Osteoblast (primary cell): Measurements from ENCODE around the gene HMGB1. TPM values are rescaled to one million over a fixed set of nuclear protein-coding genes. Genes with fewer than 3 reads are reported as not detected.

Experiments used
- DNase-seq: peaks from one replicate; pipeline ENCODE4 v3.0.0; 2011; ENCODE audit warnings: low spot score, mixed read lengths; ENCODE audit not compliant: insufficient read length; ENCODE audit errors: missing footprints
- H2AFZ ChIP-seq: 2 replicates; pipeline ENCODE4 v1.6.0; 2011; ENCODE audit warnings: mild to moderate bottlenecking, low read length
- H3K27ac ChIP-seq: 2 replicates; pipeline ENCODE4 v1.5.1; 2011; ENCODE audit warnings: mild to moderate bottlenecking, low read depth, low read length, moderate library complexity
- H3K27me3 ChIP-seq: 2 replicates; pipeline ENCODE4 v1.6.0; 2012; ENCODE audit warnings: mild to moderate bottlenecking, control low read depth, inconsistent platforms, low read length, moderate library complexity; ENCODE audit not compliant: insufficient read depth
- H3K36me3 ChIP-seq: 2 replicates; pipeline ENCODE4 v1.5.1; 2011; ENCODE audit warnings: mild to moderate bottlenecking, low read length, control low read depth, moderate library complexity; ENCODE audit not compliant: insufficient read depth
- H3K4me1 ChIP-seq: 2 replicates; pipeline ENCODE4 v1.5.1; 2011; ENCODE audit warnings: mild to moderate bottlenecking, low read length, control low read depth, moderate library complexity; ENCODE audit not compliant: insufficient read depth
- H3K4me2 ChIP-seq: 2 replicates; pipeline ENCODE4 v1.6.0; 2011; ENCODE audit warnings: mild to moderate bottlenecking, low read length; ENCODE audit not compliant: insufficient read depth
- H3K4me3 ChIP-seq: fragments of 200-600 bp; sonication (generic); 3 replicates; pipeline ENCODE4 v1.5.1; 2012; ENCODE audit warnings: mild to moderate bottlenecking, low read length, inconsistent platforms; ENCODE audit not compliant: insufficient read depth
- H3K79me2 ChIP-seq: 2 replicates; pipeline ENCODE4 v1.6.0; 2012; ENCODE audit warnings: mild to moderate bottlenecking, low read length, control low read depth, inconsistent platforms; ENCODE audit not compliant: insufficient read depth
- H3K9me3 ChIP-seq: 2 replicates; pipeline ENCODE4 v1.5.1; 2011; ENCODE audit warnings: low read depth, low read length, control low read depth
- H4K20me1 ChIP-seq: 2 replicates; pipeline ENCODE4 v1.6.0; 2012; ENCODE audit warnings: mild to moderate bottlenecking, low read length, control low read depth; ENCODE audit not compliant: insufficient read depth
- total RNA-seq: library from RNA; depleted of rRNA; stranded (reverse); fragments of >200 nt; gene quantifications from 2 replicates; pipeline ENCODE4 v1.2.3, GENCODE V29; 2012
- TF ChIP-seq, protein P1 (sequence below): IDR thresholded peaks from 2 replicates; pipeline ENCODE4 v1.5.1; 2011; ENCODE audit warnings: mild to moderate bottlenecking, low read depth, low read length, moderate library complexity; ENCODE audit errors: extremely low read depth

HMGB1 gene
- total RNA-seq, 1 donor, result 71.7 TPM

GRCh38 chr13:30422054-30422839 lies 43.5 kb downstream of the HMGB1 start, which contains the start of gene UBE2L5:
UBE2L5 (plus strand) TSS chr13:30422493; CDS start chr13:30427991, 5,498 bp downstream.
- DNase-seq, result peak; percentile 92
- no peaks in the 10 kb centered on the region for H3K27me3 ChIP-seq
- peak within 1 kb of the TSS; percentile 97 for H2AFZ ChIP-seq
- no peaks in the 10 kb centered on the region for H4K20me1 ChIP-seq
- H3K27ac ChIP-seq, result peak within 1 kb of the TSS; percentile 44
- TF ChIP-seq, protein P1, sequence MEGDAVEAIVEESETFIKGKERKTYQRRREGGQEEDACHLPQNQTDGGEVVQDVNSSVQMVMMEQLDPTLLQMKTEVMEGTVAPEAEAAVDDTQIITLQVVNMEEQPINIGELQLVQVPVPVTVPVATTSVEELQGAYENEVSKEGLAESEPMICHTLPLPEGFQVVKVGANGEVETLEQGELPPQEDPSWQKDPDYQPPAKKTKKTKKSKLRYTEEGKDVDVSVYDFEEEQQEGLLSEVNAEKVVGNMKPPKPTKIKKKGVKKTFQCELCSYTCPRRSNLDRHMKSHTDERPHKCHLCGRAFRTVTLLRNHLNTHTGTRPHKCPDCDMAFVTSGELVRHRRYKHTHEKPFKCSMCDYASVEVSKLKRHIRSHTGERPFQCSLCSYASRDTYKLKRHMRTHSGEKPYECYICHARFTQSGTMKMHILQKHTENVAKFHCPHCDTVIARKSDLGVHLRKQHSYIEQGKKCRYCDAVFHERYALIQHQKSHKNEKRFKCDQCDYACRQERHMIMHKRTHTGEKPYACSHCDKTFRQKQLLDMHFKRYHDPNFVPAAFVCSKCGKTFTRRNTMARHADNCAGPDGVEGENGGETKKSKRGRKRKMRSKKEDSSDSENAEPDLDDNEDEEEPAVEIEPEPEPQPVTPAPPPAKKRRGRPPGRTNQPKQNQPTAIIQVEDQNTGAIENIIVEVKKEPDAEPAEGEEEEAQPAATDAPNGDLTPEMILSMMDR, result no peak
- peaks cover 11% of the 10 kb centered on the region for H3K4me1 ChIP-seq
- peak within 1 kb of the TSS; percentile 79 for H3K4me3 ChIP-seq
- H3K9me3 ChIP-seq, result no peaks in the 10 kb centered on the region
- H3K4me2 ChIP-seq, result peak within 1 kb of the TSS; percentile 98
- no peaks in the 10 kb centered on the region for H3K79me2 ChIP-seq
- no peaks in the 10 kb centered on the region for H3K36me3 ChIP-seq

- Histone ChIP-seq H3K27ac (peak overlapping the region; percentile 44), H3K4me2 (peak overlapping the region; percentile 98), H3K4me3 (peak overlapping the region; percentile 79), H4K20me1 (no peaks in the 10 kb centered on the region), H3K9me3 (no peaks in the 10 kb centered on the region), H3K79me2 (no peaks in the 10 kb centered on the region), H2AFZ (peak overlapping the region; percentile 97), H3K27me3 (no peaks in the 10 kb centered on the region), H3K36me3 (no peaks in the 10 kb centered on the region), H3K4me1 (peaks cover 11% of the 10 kb centered on the region)
- peak; percentile 97 for DNase-seq
- TF ChIP-seq, protein P1, result no peak
Measured at GRCh38 chr13:30421093-30422053, 44.4 kb downstream of the HMGB1 start.

DNA sequence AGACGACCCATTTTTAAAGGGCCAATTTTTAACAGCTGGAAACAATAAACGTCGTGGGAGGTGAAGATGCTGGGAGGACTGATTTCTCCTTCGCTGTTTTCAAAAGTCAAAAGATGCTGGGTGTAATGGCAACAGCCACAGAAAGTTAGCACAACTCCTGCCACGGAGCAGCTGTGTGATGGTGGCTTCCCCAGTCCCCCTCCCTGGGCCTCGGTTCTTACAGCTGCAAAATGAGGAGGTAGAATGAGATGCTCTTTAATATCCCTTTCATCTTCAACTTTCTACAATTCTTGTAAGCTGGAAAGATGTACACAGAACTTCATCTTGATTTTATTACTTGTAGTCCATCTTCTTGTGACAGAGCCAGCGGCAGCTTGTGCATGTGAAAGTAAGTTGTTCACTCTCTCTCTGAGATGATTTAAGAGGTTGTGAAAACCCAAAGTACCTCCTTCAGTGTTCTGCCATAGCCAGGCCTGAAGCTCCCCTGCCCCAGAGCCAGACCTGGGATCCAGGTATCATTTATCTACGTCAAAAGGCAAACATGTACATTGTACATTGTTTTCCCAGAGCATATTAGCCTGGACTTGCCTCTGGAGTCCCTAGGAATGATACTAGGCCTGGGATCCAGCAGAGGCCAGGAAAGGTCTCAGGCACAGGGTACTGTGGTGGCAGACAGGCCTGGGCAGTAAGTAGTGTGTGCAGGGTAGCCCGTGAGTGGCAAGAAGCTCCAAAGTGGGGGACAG lies 46.8 kb downstream of the HMGB1 start:
- no peaks in the 10 kb centered on the region for H4K20me1 ChIP-seq
- no peak overlapping the region for H2AFZ ChIP-seq
- H3K4me1 ChIP-seq, result peaks cover 11% of the 10 kb centered on the region
- H3K79me2 ChIP-seq, result no peaks in the 10 kb centered on the region
- no peak overlapping the region for H3K4me2 ChIP-seq
- TF ChIP-seq, protein P1, result no peak
- H3K36me3 ChIP-seq, result no peaks in the 10 kb centered on the region
- DNase-seq, result no peak
- H3K27me3 ChIP-seq, result no peaks in the 10 kb centered on the region
- H3K4me3 ChIP-seq, result no peak overlapping the region
- no peak overlapping the region for H3K27ac ChIP-seq
- H3K9me3 ChIP-seq, result no peaks in the 10 kb centered on the region
